GM12892 (cell line): ENCODE data around the gene SLC29A1.
A peak's percentile ranks its signal among the peaks of the same experiment; 100 is the strongest.

Source experiments
- DNase-seq: peaks from one replicate; pipeline ENCODE4 v3.0.0; 2011; ENCODE audit not compliant: insufficient read length
- FAIRE-seq: peaks from 2 replicates; lab custom pipeline; 2011; peaks lifted over from hg19 to GRCh38; lab: Jason Lieb, UNC
- POLR2A ChIP-seq: IDR thresholded peaks from 2 replicates; pipeline ENCODE4 v1.6.1; 2011; ENCODE audit warnings: low read depth, low read length, control low read depth
- POLR2AphosphoS5 ChIP-seq: IDR thresholded peaks from 2 replicates; pipeline ENCODE4 v1.6.1; 2011; ENCODE audit warnings: low read depth, low read length, control low read depth
- TAF1 ChIP-seq: IDR thresholded peaks from 2 replicates; pipeline ENCODE4 v1.6.1; 2011; ENCODE audit warnings: low read depth, mild to moderate bottlenecking, control low read depth, low read length, borderline replicate concordance

The SLC29A1 gene

GRCh38 chr6:44262467-44263353 lies 39.3 kb downstream of the SLC29A1 start:
- no peak for DNase-seq
- no peak for TF ChIP-seq POLR2AphosphoS5
- peak; percentile 57; the same call in 1 of the 2 replicates for TF ChIP-seq POLR2A
- FAIRE-seq = peak; percentile 38

- FAIRE-seq (peak; percentile 87), DNase-seq (no peak)
- no peak for TF ChIP-seq TAF1
- TF ChIP-seq POLR2A = peak; percentile 70
- peak; percentile 83 for TF ChIP-seq POLR2AphosphoS5
Observed at GRCh38 chr6:44263354-44264100, 40.1 kb downstream of the SLC29A1 start.

- peak; percentile 86 for FAIRE-seq
- TF ChIP-seq POLR2A (peak; percentile 61; the same call in 1 of the 2 replicates), POLR2AphosphoS5 (peak; percentile 68), TAF1 (0 out of 2 replicates have a peak, but pooled peaks have one; percentile 7)
- DNase-seq = peak; percentile 70
Observed at GRCh38 chr6:44264154-44265006, 41.0 kb downstream of the SLC29A1 start.

GRCh38 chr6:44265007-44265721 lies 41.8 kb downstream of the SLC29A1 start, which contains the start of gene NFKBIE:
Gene NFKBIE (minus strand): TSS chr6:44265551. CDS start chr6:44265346, 205 bp downstream.
- TF ChIP-seq POLR2AphosphoS5 (no peak), TAF1 (peak; percentile 44), POLR2A (peak; percentile 61)
- peak; percentile 67 for FAIRE-seq
- DNase-seq = peak; percentile 84

- TF ChIP-seq TAF1 (no peak), POLR2A (no peak), POLR2AphosphoS5 (no peak)
- peak; percentile 93 for FAIRE-seq
- DNase-seq = no peak
Observed at GRCh38 chr6:44265722-44266233, 42.4 kb downstream of the SLC29A1 start.

GRCh38 chr6:44266347-44266746 lies 43.0 kb downstream of the SLC29A1 start:
- FAIRE-seq = peak; percentile 87
- DNase-seq = peak; percentile 66
- TF ChIP-seq TAF1 = no peak
- no peak for TF ChIP-seq POLR2A
- TF ChIP-seq POLR2AphosphoS5 = no peak

- DNase-seq = no peak
- FAIRE-seq = no peak
- TF ChIP-seq POLR2A (no peak), TAF1 (no peak), POLR2AphosphoS5 (no peak)
Observed at GRCh38 chr6:44267252-44267651, 43.9 kb downstream of the SLC29A1 start.

- no peak for TF ChIP-seq POLR2AphosphoS5
- no peak for TF ChIP-seq TAF1
- TF ChIP-seq POLR2A = no peak
- no peak for DNase-seq
- peak; percentile 84 for FAIRE-seq
Observed at GRCh38 chr6:44268095-44268628, 44.8 kb downstream of the SLC29A1 start.

- DNase-seq (no peak), FAIRE-seq (no peak)
- no peak for TF ChIP-seq TAF1
- no peak for TF ChIP-seq POLR2AphosphoS5
- no peak for TF ChIP-seq POLR2A
Observed at GRCh38 chr6:44269178-44269920, 46.0 kb downstream of the SLC29A1 start.
